K562 (cell line): ENCODE measurements around the gene PSMA7. TPM values are rescaled to one million over a fixed set of nuclear protein-coding genes. Genes with fewer than 3 reads are reported as not detected.
A peak's percentile ranks its signal among the peaks of the same experiment; 100 is the strongest.

Source experiments
- CC2D1A ChIP-seq: fragments of 450-650 bp; IDR thresholded peaks from 2 replicates; pipeline ENCODE4 v1.6.1; 2017; ENCODE audit warnings: mild to moderate bottlenecking
- GMEB1 ChIP-seq: fragments of 250-450 bp; sonication (Bioruptor Pico); IDR thresholded peaks from 2 replicates; pipeline ENCODE4 v1.4.0; 2020; ENCODE audit warnings: mild to moderate bottlenecking
- HMG20A ChIP-seq: fragments of 450-650 bp; formaldehyde crosslinking; conservative IDR thresholded peaks from 2 replicates; pipeline ENCODE4 v1.4.0; 2020; ENCODE audit warnings: mild to moderate bottlenecking, mixed read lengths
- NFIX ChIP-seq: fragments of 250-450 bp; sonication (Bioruptor Pico); IDR thresholded peaks from 2 replicates; pipeline ENCODE4 v1.4.0; 2020; ENCODE audit warnings: low read depth, mild to moderate bottlenecking, moderate library complexity
- PKNOX1 ChIP-seq: fragments of 450-650 bp; IDR thresholded peaks from 2 replicates; pipeline ENCODE4 v1.6.1; 2016
- RERE ChIP-seq: sonication (generic); formaldehyde crosslinking; IDR thresholded peaks from 2 replicates; pipeline ENCODE4 v1.8.0; 2023; ENCODE audit warnings: missing genetic modification reagents, mild to moderate bottlenecking, borderline replicate concordance
- SAP30 ChIP-seq: fragments of 200-600 bp; sonication (generic); IDR thresholded peaks from 2 replicates; pipeline ENCODE4 v1.6.1; 2012; ENCODE audit warnings: borderline replicate concordance, low read depth, mild to moderate bottlenecking, moderate library complexity, low read length, control low read depth, inconsistent platforms; ENCODE audit not compliant: insufficient read depth, poor library complexity, severe bottlenecking
- TAF9B ChIP-seq: fragments of 450-650 bp; IDR thresholded peaks from 2 replicates; pipeline ENCODE4 v1.6.1; 2018; ENCODE audit warnings: mild to moderate bottlenecking; ENCODE audit not compliant: partially characterized antibody
- TAL1 ChIP-seq: fragments of 450-650 bp; IDR thresholded peaks from 2 replicates; pipeline ENCODE4 v1.6.1; 2016; ENCODE audit warnings: mild to moderate bottlenecking
- TFAM ChIP-seq: fragments of 250-450 bp; sonication (Bioruptor Pico); conservative IDR thresholded peaks from 2 replicates; pipeline ENCODE4 v1.5.0; 2021; ENCODE audit warnings: mild to moderate bottlenecking, moderate library complexity
- THRB ChIP-seq: fragments of 450-650 bp; formaldehyde crosslinking; conservative IDR thresholded peaks from 2 replicates; pipeline ENCODE4 v1.4.0; 2022; ENCODE audit warnings: mild to moderate bottlenecking, missing genetic modification characterization
- ZBTB11 ChIP-seq, 3 experiments: fragments of 200-800 bp in 1 of 3; fragments of 250-450 bp in 1 of 3; fragments of 450-650 bp in 1 of 3; sonication (Bioruptor Pico) in 1 of 3; sonication (Bioruptor generic) in 1 of 3; formaldehyde crosslinking in 1 of 3; IDR thresholded peaks; 2 replicates each; pipeline versions ENCODE4 v1.6.1 to v1.8.0; 2016 to 2022; ENCODE audit warnings: mild to moderate bottlenecking in 2 of 3, missing genetic modification characterization in 2 of 3, missing compliant biosample characterization in 1 of 3, moderate library complexity in 1 of 3
- polyA plus RNA-seq, 8 experiments: library from polyadenylated mRNA; depleted of rRNA in 4 of 8; stranded (reverse) in 5 of 8; unstranded in 3 of 8; fragments of >200 nt; fragmentation: Nextera tagmentation in 2 of 8; fragmentation: Illumina TruSeq in 1 of 8; extraction: Ambion mirVana in 2 of 8; extraction: Trizol in 1 of 8; gene quantifications; 2 replicates each; pipeline versions ENCODE4 v1.2.1 to v1.2.3, GENCODE V29; 2011 to 2014; ENCODE audit warnings: inconsistent platforms in 1 of 8, missing spikeins in 1 of 8
- total RNA-seq, 7 experiments: library from RNA; depleted of rRNA in 6 of 7; stranded (reverse); fragments of >200 nt in 6 of 7; fragmentation: Illumina TruSeq in 2 of 7; extraction: Trizol in 2 of 7; gene quantifications; 2 replicates each; pipeline versions ENCODE4 v1.2.1 to v1.2.3, GENCODE V29; 2011 to 2021; ENCODE audit warnings: low replicate concordance in 1 of 7

Gene PSMA7
- total and polyA plus RNA-seq, 9 of the 15 experiments (the other 6 are each of a cell fraction or from before 2014, with no cell fraction given): 257 to 510 (median 393) TPM

- no peak for TF ChIP-seq PKNOX1
- TF ChIP-seq SAP30: no peak
- no peak for TF ChIP-seq NFIX
- TF ChIP-seq TAF9B: no peak
- no peak for TF ChIP-seq TFAM (CRISPR knock-in tag)
- peak in 1 of 3 experiments; percentile 4; a peak in 1 of 6 replicates for TF ChIP-seq ZBTB11 (CRISPR knock-in tag; IDR thresholded peaks at IDR 0.05)
- TF ChIP-seq HMG20A (CRISPR knock-in tag): no peak
- TF ChIP-seq GMEB1: peak; percentile 96
- no peak for TF ChIP-seq CC2D1A
- no peak for TF ChIP-seq THRB (CRISPR knock-in tag)
- TF ChIP-seq TAL1: no peak
- TF ChIP-seq RERE (CRISPR knock-in tag): no peak
Observed at GRCh38 chr20:62121776-62122653, 21.2 kb downstream of the PSMA7 start, which contains the start of gene LSM14B (continued).
